ENCODE data around the gene SUMO3. TPM values are rescaled to one million over a fixed set of nuclear protein-coding genes. Genes with fewer than 3 reads are reported as not detected.

The SUMO3 gene
- total and polyA plus RNA-seq, 2 donors (not counting 3 experiments of a cell fraction or from before 2014, with no cell fraction given) = 102 to 123 TPM

DNA sequence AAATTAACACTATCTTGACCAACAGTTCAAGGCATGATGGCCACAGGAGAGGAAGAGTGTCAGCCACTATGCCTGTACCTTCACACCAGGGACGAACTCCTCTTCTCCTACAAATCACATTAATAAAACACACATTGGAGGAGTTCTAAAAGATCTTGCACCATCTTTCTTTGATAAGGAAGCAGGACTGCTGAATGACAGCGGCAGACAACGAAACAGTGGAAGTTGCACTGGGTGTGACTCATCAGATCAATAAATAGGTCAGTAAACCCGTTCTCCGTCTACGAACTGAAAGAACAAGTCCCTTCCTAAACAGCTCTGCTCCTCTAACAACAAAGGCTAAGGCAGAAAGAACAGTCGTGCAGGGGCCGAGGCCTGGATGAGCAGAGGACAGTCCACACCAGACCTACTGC lies 39.4 kb downstream of the SUMO3 start:
- Histone ChIP-seq H2AFZ (ENCODE audit: low read depth, low read length) (no peak overlapping the region), H4K20me1 (replicated peaks; ENCODE audit: control insufficient read depth, extremely low read depth, insufficient read depth, low read length) (no peaks in the 10 kb centered on the region), H3K9me3 (replicated peaks; ENCODE audit: control insufficient read depth, insufficient read depth, low read length) (no peaks in the 10 kb centered on the region), H3K79me2 (ENCODE audit: control insufficient read depth, insufficient read depth, low read length) (peaks cover 36% of the 10 kb centered on the region), H3K9ac (replicated peaks; ENCODE audit: extremely low read depth, insufficient read depth, low read length) (no peak overlapping the region), H3K4me3 (replicated peaks in 1 of 3; ENCODE audit: insufficient read depth in 1 of 3, low read depth in 1 of 3, low read length in 3 of 3) (no peak overlapping the region), H3K9me1 (replicated peaks; ENCODE audit: control insufficient read depth, extremely low read depth, insufficient read depth, low read length) (no peaks in the 10 kb centered on the region), H3K27me3 (ENCODE audit: control insufficient read depth in 2 of 2, insufficient read depth in 2 of 2, low read length in 2 of 2) (no peaks in the 10 kb centered on the region), H3K4me1 (ENCODE audit: control insufficient read depth, extremely low read depth, insufficient read depth, low read length) (no peaks in the 10 kb centered on the region), H3K27ac (ENCODE audit: insufficient read depth, low read depth, low read length) (no peak overlapping the region), H3K36me3 (ENCODE audit: control insufficient read depth in 2 of 2, extremely low read depth in 1 of 2, insufficient read depth in 2 of 2, low read length in 2 of 2) (peaks cover 13 to 14% of the 10 kb centered on the region in 2 experiments), H3K4me2 (ENCODE audit: insufficient read depth, low read length) (no peak overlapping the region)
- no TSS peak for BruUV-seq (replicated peaks)
- dilution Hi-C loops (cut with MboI; ENCODE audit: extremely low pct_ligation_motif_present, low sequenced_read_pairs) (no loop called here), intact Hi-C loops (cut with micrococcal nuclease) (no loop called here)
- DNase-seq (ENCODE audit: low read depth, low spot score) (no peak), FAIRE-seq (no peak)
- ChIA-PET CTCF (no interaction called here), POLR2A (no interaction called here)
- no peak for TF ChIP-seq EZH2 (IDR thresholded peaks at IDR 0.05; ENCODE audit: borderline replicate concordance, low read depth, low read length, severe bottlenecking)
- TF ChIP-seq MAX (IDR thresholded peaks at IDR 0.05; ENCODE audit: insufficient read depth, insufficient read length) = no peak
- no peak for TF ChIP-seq FOS (IDR thresholded peaks at IDR 0.05; ENCODE audit: borderline replicate concordance, insufficient read depth, low read length)
- TF ChIP-seq CTCF (IDR thresholded peaks at IDR 0.05; ENCODE audit: extremely low read depth in 1 of 2, insufficient read depth in 1 of 2, low read depth in 1 of 2, low read length in 2 of 2) = no peak
- no peak for TF ChIP-seq GATA2 (IDR thresholded peaks at IDR 0.05; ENCODE audit: insufficient read depth, insufficient read length, low read depth, low read length)
- TF ChIP-seq POLR2A (IDR thresholded peaks at IDR 0.05; ENCODE audit: low read depth, low read length) = no peak
- TF ChIP-seq JUN (IDR thresholded peaks at IDR 0.05; ENCODE audit: borderline replicate concordance, insufficient read depth, insufficient read length, low read depth) = no peak
- no peak for TF ChIP-seq MYC (IDR thresholded peaks at IDR 0.05; ENCODE audit: low read depth, low read length)
- no peak for TF ChIP-seq POLR2AphosphoS5 (IDR thresholded peaks at IDR 0.05; ENCODE audit: insufficient read depth, low read depth, low read length)

Measured in endothelial cell of umbilical vein (primary cell).